ENCODE measurements around the gene YIF1B. TPM values are rescaled to one million over a fixed set of nuclear protein-coding genes. Genes with fewer than 3 reads are reported as not detected.

Gene YIF1B
- total RNA-seq, 1 experiment from 2014 or later, result 146 TPM

GRCh38 chr19:38333245-38333644 lies 17.5 kb upstream of the YIF1B start:
- no peak for DNase-seq (ENCODE audit: low spot score)

- DNase-seq (ENCODE audit: low spot score), result no peak
These were observed 16.0 kb upstream of the YIF1B start for GRCh38 chr19:38331728-38332127.

- DNase-seq (ENCODE audit: low spot score), result no peak
These were observed 13.9 kb upstream of the YIF1B start for GRCh38 chr19:38329651-38330050.

- DNase-seq (ENCODE audit: low spot score), result no peak
These were observed 10.8 kb upstream of the YIF1B start for GRCh38 chr19:38326591-38326990.

- no peak for DNase-seq (ENCODE audit: low spot score)
These were observed 8.7 kb upstream of the YIF1B start for GRCh38 chr19:38324431-38324830.

GRCh38 chr19:38323291-38323690 lies 7.5 kb upstream of the YIF1B start:
- DNase-seq (ENCODE audit: low spot score), result no peak

- no peak for DNase-seq (ENCODE audit: low spot score)
These were observed 6.0 kb upstream of the YIF1B start for GRCh38 chr19:38321646-38322196.

GRCh38 chr19:38320969-38321339 lies 5.2 kb upstream of the YIF1B start:
- no peak for DNase-seq (ENCODE audit: low spot score)

GRCh38 chr19:38319421-38320258 lies 3.9 kb upstream of the YIF1B start, which contains the start of gene KCNK6:
KCNK6 (plus strand) TSS chr19:38319845; CDS start chr19:38319951, 106 bp downstream.
- no peak for DNase-seq (ENCODE audit: low spot score)

GRCh38 chr19:38318660-38319059 lies 2.9 kb upstream of the YIF1B start:
- DNase-seq (ENCODE audit: low spot score), result no peak

- DNase-seq (ENCODE audit: low spot score), result no peak
These were observed 1.4 kb upstream of the YIF1B start for GRCh38 chr19:38317104-38317612.

GRCh38 chr19:38316477-38317067 lies 825 bp upstream of the YIF1B start:
- no peak for DNase-seq (ENCODE audit: low spot score)

GRCh38 chr19:38310986-38311385 lies 4.8 kb downstream of the YIF1B start:
- DNase-seq (ENCODE audit: low spot score), result no peak

- no peak for DNase-seq (ENCODE audit: low spot score)
These were observed 5.5 kb downstream of the YIF1B start for GRCh38 chr19:38310279-38310670.

- DNase-seq (ENCODE audit: low spot score), result no peak
These were observed 6.0 kb downstream of the YIF1B start for GRCh38 chr19:38309615-38310278.

GRCh38 chr19:38308926-38309614 lies 6.7 kb downstream of the YIF1B start:
- DNase-seq (ENCODE audit: low spot score), result no peak

GRCh38 chr19:38308006-38308766 lies 7.6 kb downstream of the YIF1B start:
- no peak for DNase-seq (ENCODE audit: low spot score)

- no peak for DNase-seq (ENCODE audit: low spot score)
These were observed 8.2 kb downstream of the YIF1B start for GRCh38 chr19:38307597-38307996.

GRCh38 chr19:38307076-38307475 lies 8.7 kb downstream of the YIF1B start:
- DNase-seq (ENCODE audit: low spot score), result no peak

- DNase-seq (ENCODE audit: low spot score), result no peak
These were observed 9.5 kb downstream of the YIF1B start for GRCh38 chr19:38306236-38306635.

GRCh38 chr19:38304866-38305429 lies 10.8 kb downstream of the YIF1B start:
- no peak for DNase-seq (ENCODE audit: low spot score)

Data from H4 (cell line).